Vagina (tissue), 2 donors: ENCODE data around the gene NAA80.

ENCODE experiments used
- POLR2A ChIP-seq, 2 donors: fragments of 450-650 bp; IDR thresholded peaks; one replicate each; pipeline ENCODE4 v1.6.1; 2017; ENCODE audit warnings: antibody characterized with exemption in 2 of 2, mild to moderate bottlenecking in 2 of 2, moderate library complexity in 2 of 2
- POLR2AphosphoS5 ChIP-seq, 2 donors: sonication (generic); formaldehyde crosslinking; IDR thresholded peaks; one replicate each; pipeline ENCODE4 v1.9.0; 2017; ENCODE audit warnings: antibody characterized with exemption in 2 of 2, mild to moderate bottlenecking in 2 of 2, low read depth in 1 of 2; ENCODE audit not compliant: insufficient read depth in 1 of 2
- TF ChIP-seq, protein P1 (sequence below), 3 experiments: fragments of 450-650 bp in 2 of 3; fragments of 200-600 bp in 1 of 3; sonication (generic) in 1 of 3; IDR thresholded peaks; one replicate each; pipeline ENCODE4 v1.5.1; 2017 to 2019; ENCODE audit warnings: antibody characterized with exemption in 3 of 3, mild to moderate bottlenecking in 2 of 3, moderate library complexity in 2 of 3

DNA sequence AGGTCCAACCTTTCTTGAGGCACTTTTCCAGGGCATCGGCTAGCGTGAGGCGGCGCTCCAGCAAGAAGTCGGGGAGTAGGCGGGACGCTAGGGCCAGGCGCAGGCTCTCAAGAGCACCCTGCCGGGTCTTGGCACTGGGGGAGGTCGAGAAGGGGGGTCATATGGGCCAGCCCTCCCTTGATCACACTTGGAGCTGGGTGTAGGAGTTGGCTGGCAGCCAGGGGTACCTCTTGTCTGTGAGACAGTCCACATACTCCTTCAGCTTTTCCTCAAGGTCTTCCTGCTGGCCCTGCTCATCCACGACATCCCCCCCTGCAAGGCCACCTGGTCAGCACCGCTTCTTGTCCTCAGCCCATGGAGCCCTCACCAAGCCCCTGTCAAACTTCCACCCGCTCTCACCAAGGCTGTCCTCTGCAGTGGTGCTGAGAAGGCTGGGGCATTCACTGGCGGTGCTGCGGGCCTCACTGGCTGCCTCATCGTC lies 9.0 kb downstream of the NAA80 start:
- TF ChIP-seq, protein P1, sequence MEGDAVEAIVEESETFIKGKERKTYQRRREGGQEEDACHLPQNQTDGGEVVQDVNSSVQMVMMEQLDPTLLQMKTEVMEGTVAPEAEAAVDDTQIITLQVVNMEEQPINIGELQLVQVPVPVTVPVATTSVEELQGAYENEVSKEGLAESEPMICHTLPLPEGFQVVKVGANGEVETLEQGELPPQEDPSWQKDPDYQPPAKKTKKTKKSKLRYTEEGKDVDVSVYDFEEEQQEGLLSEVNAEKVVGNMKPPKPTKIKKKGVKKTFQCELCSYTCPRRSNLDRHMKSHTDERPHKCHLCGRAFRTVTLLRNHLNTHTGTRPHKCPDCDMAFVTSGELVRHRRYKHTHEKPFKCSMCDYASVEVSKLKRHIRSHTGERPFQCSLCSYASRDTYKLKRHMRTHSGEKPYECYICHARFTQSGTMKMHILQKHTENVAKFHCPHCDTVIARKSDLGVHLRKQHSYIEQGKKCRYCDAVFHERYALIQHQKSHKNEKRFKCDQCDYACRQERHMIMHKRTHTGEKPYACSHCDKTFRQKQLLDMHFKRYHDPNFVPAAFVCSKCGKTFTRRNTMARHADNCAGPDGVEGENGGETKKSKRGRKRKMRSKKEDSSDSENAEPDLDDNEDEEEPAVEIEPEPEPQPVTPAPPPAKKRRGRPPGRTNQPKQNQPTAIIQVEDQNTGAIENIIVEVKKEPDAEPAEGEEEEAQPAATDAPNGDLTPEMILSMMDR (IDR thresholded peaks at IDR 0.05), result no peak
- TF ChIP-seq POLR2AphosphoS5 (IDR thresholded peaks at IDR 0.05; ENCODE audit: insufficient read depth in 1 of 2, low read depth in 1 of 2) (no peak), POLR2A (IDR thresholded peaks at IDR 0.05) (no peak)
